Transverse colon (tissue), 3 donors: Measurements from ENCODE around the gene SLC51A.

Experiments
- POLR2A ChIP-seq: fragments of 450-650 bp; IDR thresholded peaks from one replicate; pipeline ENCODE4 v1.6.1; 2016; ENCODE audit warnings: antibody characterized with exemption, mild to moderate bottlenecking, moderate library complexity
- TF ChIP-seq, protein P1 (sequence below), 5 experiments: fragments of 200-600 bp in 3 of 5; fragments of 450-650 bp in 2 of 5; sonication (generic) in 3 of 5; IDR thresholded peaks; 1 replicate in 2 of 5; 2 replicates in 3 of 5; pipeline ENCODE4 v1.5.1; 2016 to 2017; ENCODE audit warnings: antibody characterized with exemption in 5 of 5, inconsistent platforms in 3 of 5, mild to moderate bottlenecking in 2 of 5, moderate library complexity in 1 of 5

- TF ChIP-seq, protein P1, sequence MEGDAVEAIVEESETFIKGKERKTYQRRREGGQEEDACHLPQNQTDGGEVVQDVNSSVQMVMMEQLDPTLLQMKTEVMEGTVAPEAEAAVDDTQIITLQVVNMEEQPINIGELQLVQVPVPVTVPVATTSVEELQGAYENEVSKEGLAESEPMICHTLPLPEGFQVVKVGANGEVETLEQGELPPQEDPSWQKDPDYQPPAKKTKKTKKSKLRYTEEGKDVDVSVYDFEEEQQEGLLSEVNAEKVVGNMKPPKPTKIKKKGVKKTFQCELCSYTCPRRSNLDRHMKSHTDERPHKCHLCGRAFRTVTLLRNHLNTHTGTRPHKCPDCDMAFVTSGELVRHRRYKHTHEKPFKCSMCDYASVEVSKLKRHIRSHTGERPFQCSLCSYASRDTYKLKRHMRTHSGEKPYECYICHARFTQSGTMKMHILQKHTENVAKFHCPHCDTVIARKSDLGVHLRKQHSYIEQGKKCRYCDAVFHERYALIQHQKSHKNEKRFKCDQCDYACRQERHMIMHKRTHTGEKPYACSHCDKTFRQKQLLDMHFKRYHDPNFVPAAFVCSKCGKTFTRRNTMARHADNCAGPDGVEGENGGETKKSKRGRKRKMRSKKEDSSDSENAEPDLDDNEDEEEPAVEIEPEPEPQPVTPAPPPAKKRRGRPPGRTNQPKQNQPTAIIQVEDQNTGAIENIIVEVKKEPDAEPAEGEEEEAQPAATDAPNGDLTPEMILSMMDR (IDR thresholded peaks at IDR 0.05): no peak
- TF ChIP-seq POLR2A: no peak
Observed at GRCh38 chr3:196169836-196170240, 46.5 kb upstream of the SLC51A start.
